ENCODE data around the gene ZNF701. TPM values are rescaled to one million over a fixed set of nuclear protein-coding genes. Genes with fewer than 3 reads are reported as not detected.

ZNF701 gene
- polyA plus RNA-seq, 3 donors, result 4.8 to 8.2 (median 5.6) TPM

DNA sequence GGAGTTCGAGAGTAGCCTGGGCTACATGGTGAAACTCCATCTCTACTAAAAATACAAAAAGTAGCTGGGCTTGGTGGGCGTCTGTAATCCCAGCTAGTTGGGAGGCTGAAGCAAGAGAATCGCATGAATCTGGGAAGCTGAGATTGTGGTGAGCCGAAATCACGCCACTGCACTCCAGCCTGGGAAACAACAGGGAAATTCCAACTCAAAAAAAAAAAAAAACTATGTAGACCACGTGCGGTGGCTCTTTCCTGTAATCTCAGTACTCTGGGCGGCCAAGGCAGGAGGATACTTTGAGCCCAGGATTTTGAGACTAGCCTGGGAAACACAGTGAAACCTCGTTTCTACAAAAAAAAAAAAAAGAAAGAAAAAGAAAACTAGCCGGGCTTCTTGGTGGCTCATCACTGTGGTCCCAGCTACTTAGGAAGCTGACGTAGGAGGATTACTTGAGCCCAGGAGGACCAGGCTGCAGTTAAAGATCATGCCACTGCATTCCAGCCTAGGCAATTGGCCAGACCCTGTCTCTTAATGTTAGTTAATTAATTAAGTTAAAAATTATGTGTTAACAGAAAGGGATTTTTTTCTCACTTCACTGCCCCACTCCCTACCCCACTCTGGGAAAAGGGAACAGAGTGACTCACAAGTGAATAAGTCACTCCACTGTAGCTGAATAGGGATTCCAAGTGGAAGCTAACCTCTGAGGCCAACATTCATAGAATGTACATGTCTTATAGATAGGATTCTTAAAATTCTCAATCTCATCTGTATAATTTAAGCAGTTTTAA lies 65.9 kb downstream of the ZNF701 start:
- 100% methylated on average over 6 of the region's 11 CpGs for WGBS (ENCODE audit: insufficient coverage)
- no peak overlapping the region for H3K9ac ChIP-seq (ENCODE audit: insufficient read depth, low read length, poor library complexity, severe bottlenecking)
- no peak overlapping the region for H3K4me3 Mint-ChIP-seq
- peaks cover 0 to 4% of the 10 kb centered on the region in 2 donors for H3K36me3 ChIP-seq (replicated peaks in 1 of 2; ENCODE audit: control insufficient read depth in 1 of 2, insufficient read depth in 2 of 2, low read length in 2 of 2)
- H3K4me1 Mint-ChIP-seq, result peaks cover 22% of the 10 kb centered on the region
- DNase-seq, result no peak
- intact Hi-C loops (cut with micrococcal nuclease), result loop anchor here (5.0 to 10.0 kb wide), 5 partner anchors 34 to 1199 kb away; partner anchors contain the start of genes ZNF808 (in 2 of the 2) and ZNF816 (in 1 of the 2)
- H3K9me3 Mint-ChIP-seq, result peaks cover 18 to 88% (median 61%) of the 10 kb centered on the region in 7 donors
- no peak overlapping the region for H2AFZ ChIP-seq (ENCODE audit: insufficient read depth, low read depth, low read length, poor library complexity, severe bottlenecking)
- H3K4me1 ChIP-seq (ENCODE audit: control insufficient read depth in 1 of 2, insufficient read depth in 2 of 2, low read length in 2 of 2), result peaks cover 16 to 19% of the 10 kb centered on the region in 2 donors
- peaks cover 0 to 3% (median 1%) of the 10 kb centered on the region in 3 donors for H3K27me3 Mint-ChIP-seq (ENCODE audit: low read depth in 3 of 3)
- H4K20me1 ChIP-seq (ENCODE audit: insufficient read depth, low read length), result no peaks in the 10 kb centered on the region
- H3K27ac ChIP-seq (ENCODE audit: low read depth in 1 of 2, low read length in 2 of 2), result no peak overlapping the region
- no peak overlapping the region for H3K27ac Mint-ChIP-seq
- H3K9me3 ChIP-seq (replicated peaks in 1 of 2; ENCODE audit: control insufficient read depth in 1 of 2, insufficient read depth in 1 of 2, low read length in 2 of 2), result peaks cover 7 to 12% of the 10 kb centered on the region in 2 donors
- H3K79me2 ChIP-seq (ENCODE audit: insufficient read depth, low read length), result no peaks in the 10 kb centered on the region
- no peaks in the 10 kb centered on the region for H3K27me3 ChIP-seq (ENCODE audit: control insufficient read depth in 2 of 2, insufficient read depth in 2 of 2, low read length in 2 of 2)
- TF ChIP-seq, protein P1, sequence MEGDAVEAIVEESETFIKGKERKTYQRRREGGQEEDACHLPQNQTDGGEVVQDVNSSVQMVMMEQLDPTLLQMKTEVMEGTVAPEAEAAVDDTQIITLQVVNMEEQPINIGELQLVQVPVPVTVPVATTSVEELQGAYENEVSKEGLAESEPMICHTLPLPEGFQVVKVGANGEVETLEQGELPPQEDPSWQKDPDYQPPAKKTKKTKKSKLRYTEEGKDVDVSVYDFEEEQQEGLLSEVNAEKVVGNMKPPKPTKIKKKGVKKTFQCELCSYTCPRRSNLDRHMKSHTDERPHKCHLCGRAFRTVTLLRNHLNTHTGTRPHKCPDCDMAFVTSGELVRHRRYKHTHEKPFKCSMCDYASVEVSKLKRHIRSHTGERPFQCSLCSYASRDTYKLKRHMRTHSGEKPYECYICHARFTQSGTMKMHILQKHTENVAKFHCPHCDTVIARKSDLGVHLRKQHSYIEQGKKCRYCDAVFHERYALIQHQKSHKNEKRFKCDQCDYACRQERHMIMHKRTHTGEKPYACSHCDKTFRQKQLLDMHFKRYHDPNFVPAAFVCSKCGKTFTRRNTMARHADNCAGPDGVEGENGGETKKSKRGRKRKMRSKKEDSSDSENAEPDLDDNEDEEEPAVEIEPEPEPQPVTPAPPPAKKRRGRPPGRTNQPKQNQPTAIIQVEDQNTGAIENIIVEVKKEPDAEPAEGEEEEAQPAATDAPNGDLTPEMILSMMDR (IDR thresholded peaks at IDR 0.05), result no peak
- peaks cover 14 to 32% of the 10 kb centered on the region in 2 donors for H3K36me3 Mint-ChIP-seq
- H3K4me2 ChIP-seq (replicated peaks; ENCODE audit: extremely low read depth, low read length, poor library complexity, severe bottlenecking), result no peak overlapping the region
- no peak overlapping the region for H3K4me3 ChIP-seq (replicated peaks in 1 of 3; ENCODE audit: low read depth in 2 of 3, low read length in 3 of 3)

Small RNAs within 50 kb of the gene (small RNA-seq; reads per million reads assigned to genes)
- gene RPL39P34 (ENCODE audit: insufficient read length, low read depth), result not detected

Other genes starting within 250 kb of the ZNF701 start
- not detected for gene ZNF610, start 234.0 kb upstream of the ZNF701 start, polyA plus RNA-seq
- 1 to 10 TPM; 4.5 to 8.5 (median 5.5) TPM for gene ZNF880, start 200.4 kb upstream of the ZNF701 start, polyA plus RNA-seq
- gene ZNF528, start 172.4 kb upstream of the ZNF701 start, polyA plus RNA-seq, result 1 to 10 TPM in 1 of 3 donors, under 1 TPM in 2; 0.67 to 4.8 (median 0.86) TPM
- not detected for gene ZNF534, start 141.1 kb upstream of the ZNF701 start, polyA plus RNA-seq
- gene ZNF578, start 116.7 kb upstream of the ZNF701 start, polyA plus RNA-seq, result under 1 TPM in 1 of 3 donors, not detected in 2; 0.05 TPM
- 1 to 10 TPM; 2.6 to 9.2 (median 3.4) TPM for gene ZNF808, start 42.6 kb upstream of the ZNF701 start, polyA plus RNA-seq
- 10 to 100 TPM in 1 of 3 donors, 1 to 10 TPM in 2; 2.4 to 47.1 (median 7.2) TPM for gene ZNF83, start 68.1 kb downstream of the ZNF701 start, polyA plus RNA-seq
- 10 to 100 TPM in 2 of 3 donors, 1 to 10 TPM in 1; 5.5 to 20.2 (median 12.0) TPM for gene ZNF611, start 164.8 kb downstream of the ZNF701 start, polyA plus RNA-seq
- gene ZNF600, start 216.5 kb downstream of the ZNF701 start, polyA plus RNA-seq, result 1 to 10 TPM; 1.9 to 9.2 (median 2.5) TPM

All from CD14-positive monocyte (primary cell).